ENCODE data around the gene FAM149B1. TPM values are rescaled to one million over a fixed set of nuclear protein-coding genes. Genes with fewer than 3 reads are reported as not detected.

FAM149B1 gene
- total and polyA plus RNA-seq, 2 of the 13 experiments (the other 11 are each of a cell fraction or from before 2014, with no cell fraction given), result 9.3 to 16.8 TPM

DNA sequence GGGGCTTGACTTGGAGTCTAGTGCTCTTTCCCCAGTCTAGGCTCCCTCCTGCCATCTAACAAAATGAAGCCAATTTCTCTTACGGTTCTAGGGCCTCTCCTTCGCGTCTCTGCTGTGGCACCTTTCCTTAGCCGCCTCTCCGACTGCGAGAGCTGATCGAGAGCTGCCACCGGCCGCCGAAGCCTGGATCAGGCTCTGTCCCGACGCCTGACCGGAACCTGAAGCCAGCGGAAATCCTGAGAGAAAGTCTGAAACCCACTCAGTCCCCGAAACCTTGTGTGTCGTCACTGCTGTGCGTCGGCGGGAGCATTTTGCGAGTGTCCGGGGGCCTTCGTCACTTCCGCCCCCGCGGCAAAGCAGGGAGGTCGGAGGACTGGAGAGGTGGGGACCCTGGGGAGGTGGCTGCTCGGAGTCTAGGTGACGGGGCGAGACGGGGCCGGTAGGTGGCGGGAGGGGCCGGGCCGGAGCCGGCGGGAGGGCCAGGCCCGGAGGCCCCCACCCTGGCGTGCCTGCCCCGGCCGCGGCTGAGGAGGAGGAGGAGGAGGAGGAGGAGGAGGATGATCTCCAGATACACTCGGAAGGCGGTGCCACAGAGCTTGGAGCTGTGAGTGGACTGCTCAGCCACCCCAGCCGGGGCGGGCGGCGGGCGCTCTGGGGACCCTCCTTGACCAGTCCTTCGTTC lies at the start of gene FAM149B1, which contains the start of gene ECD (continued):
- TF ChIP-seq, protein P1, sequence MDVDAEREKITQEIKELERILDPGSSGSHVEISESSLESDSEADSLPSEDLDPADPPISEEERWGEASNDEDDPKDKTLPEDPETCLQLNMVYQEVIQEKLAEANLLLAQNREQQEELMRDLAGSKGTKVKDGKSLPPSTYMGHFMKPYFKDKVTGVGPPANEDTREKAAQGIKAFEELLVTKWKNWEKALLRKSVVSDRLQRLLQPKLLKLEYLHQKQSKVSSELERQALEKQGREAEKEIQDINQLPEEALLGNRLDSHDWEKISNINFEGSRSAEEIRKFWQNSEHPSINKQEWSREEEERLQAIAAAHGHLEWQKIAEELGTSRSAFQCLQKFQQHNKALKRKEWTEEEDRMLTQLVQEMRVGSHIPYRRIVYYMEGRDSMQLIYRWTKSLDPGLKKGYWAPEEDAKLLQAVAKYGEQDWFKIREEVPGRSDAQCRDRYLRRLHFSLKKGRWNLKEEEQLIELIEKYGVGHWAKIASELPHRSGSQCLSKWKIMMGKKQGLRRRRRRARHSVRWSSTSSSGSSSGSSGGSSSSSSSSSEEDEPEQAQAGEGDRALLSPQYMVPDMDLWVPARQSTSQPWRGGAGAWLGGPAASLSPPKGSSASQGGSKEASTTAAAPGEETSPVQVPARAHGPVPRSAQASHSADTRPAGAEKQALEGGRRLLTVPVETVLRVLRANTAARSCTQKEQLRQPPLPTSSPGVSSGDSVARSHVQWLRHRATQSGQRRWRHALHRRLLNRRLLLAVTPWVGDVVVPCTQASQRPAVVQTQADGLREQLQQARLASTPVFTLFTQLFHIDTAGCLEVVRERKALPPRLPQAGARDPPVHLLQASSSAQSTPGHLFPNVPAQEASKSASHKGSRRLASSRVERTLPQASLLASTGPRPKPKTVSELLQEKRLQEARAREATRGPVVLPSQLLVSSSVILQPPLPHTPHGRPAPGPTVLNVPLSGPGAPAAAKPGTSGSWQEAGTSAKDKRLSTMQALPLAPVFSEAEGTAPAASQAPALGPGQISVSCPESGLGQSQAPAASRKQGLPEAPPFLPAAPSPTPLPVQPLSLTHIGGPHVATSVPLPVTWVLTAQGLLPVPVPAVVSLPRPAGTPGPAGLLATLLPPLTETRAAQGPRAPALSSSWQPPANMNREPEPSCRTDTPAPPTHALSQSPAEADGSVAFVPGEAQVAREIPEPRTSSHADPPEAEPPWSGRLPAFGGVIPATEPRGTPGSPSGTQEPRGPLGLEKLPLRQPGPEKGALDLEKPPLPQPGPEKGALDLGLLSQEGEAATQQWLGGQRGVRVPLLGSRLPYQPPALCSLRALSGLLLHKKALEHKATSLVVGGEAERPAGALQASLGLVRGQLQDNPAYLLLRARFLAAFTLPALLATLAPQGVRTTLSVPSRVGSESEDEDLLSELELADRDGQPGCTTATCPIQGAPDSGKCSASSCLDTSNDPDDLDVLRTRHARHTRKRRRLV (CRISPR knock-in tag; IDR thresholded peaks at IDR 0.05), result peak; percentile 86; the same call in 1 of the 2 replicates
- TF ChIP-seq PCBP1 (IDR thresholded peaks at IDR 0.05; ENCODE audit: borderline replicate concordance, low read depth, low read length) (peak; percentile 91; the same call in 1 of the 2 replicates), ZNF761 (CRISPR knock-in tag; conservative IDR thresholded peaks at IDR 0.05) (peak; percentile 49; the same call in 1 of the 2 replicates)
- TF ChIP-seq, protein P2, sequence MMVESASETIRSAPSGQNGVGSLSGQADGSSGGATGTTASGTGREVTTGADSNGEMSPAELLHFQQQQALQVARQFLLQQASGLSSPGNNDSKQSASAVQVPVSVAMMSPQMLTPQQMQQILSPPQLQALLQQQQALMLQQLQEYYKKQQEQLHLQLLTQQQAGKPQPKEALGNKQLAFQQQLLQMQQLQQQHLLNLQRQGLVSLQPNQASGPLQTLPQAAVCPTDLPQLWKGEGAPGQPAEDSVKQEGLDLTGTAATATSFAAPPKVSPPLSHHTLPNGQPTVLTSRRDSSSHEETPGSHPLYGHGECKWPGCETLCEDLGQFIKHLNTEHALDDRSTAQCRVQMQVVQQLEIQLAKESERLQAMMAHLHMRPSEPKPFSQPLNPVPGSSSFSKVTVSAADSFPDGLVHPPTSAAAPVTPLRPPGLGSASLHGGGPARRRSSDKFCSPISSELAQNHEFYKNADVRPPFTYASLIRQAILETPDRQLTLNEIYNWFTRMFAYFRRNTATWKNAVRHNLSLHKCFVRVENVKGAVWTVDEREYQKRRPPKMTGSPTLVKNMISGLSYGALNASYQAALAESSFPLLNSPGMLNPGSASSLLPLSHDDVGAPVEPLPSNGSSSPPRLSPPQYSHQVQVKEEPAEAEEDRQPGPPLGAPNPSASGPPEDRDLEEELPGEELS (CRISPR knock-in tag; IDR thresholded peaks at IDR 0.05), result no peak; the same call in 1 of the 2 replicates

Measured in HepG2 (cell line).